ENCODE measurements around the gene NCR2.
"Not testable (repeated sequence)": the region's sequence is repeated elsewhere in the genome, so short reads cannot be mapped to it uniquely, and the experiment has no call there.

The NCR2 gene

GRCh38 chr6:41335296-41335695 is at the start of gene NCR2:
TSS of gene NCR2 (plus strand) at chr6:41335608. CDS start at chr6:41335877, 269 bp downstream.
- no peak for DNase-seq

- DNase-seq, result peak; percentile 15
These were observed 48.7 kb upstream of the NCR2 start, which contains the start of gene TREM1 for GRCh38 chr6:41286544-41287346. TSS of gene TREM1 (minus strand) at chr6:41286682. CDS start at chr6:41286655, 27 bp downstream.

- no peak for DNase-seq
These were observed 47.2 kb upstream of the NCR2 start for GRCh38 chr6:41288030-41288753.

- no peak for DNase-seq
These were observed 46.7 kb upstream of the NCR2 start for GRCh38 chr6:41288754-41289129.

GRCh38 chr6:41289815-41290214 is 45.6 kb upstream of the NCR2 start:
- no peak for DNase-seq

- DNase-seq, result no peak
These were observed 43.7 kb upstream of the NCR2 start for GRCh38 chr6:41291717-41292116.

- no peak for DNase-seq
These were observed 41.1 kb upstream of the NCR2 start for GRCh38 chr6:41294214-41294872.

- not testable (repeated sequence) for DNase-seq
These were observed 38.2 kb upstream of the NCR2 start for GRCh38 chr6:41297248-41297647.

GRCh38 chr6:41298785-41299502 is 36.5 kb upstream of the NCR2 start:
- no peak for DNase-seq

GRCh38 chr6:41302638-41303037 is 32.8 kb upstream of the NCR2 start:
- no peak for DNase-seq

GRCh38 chr6:41306187-41306854 is 29.1 kb upstream of the NCR2 start:
- no peak for DNase-seq

- no peak for DNase-seq
These were observed 20.2 kb upstream of the NCR2 start for GRCh38 chr6:41315203-41315602.

- DNase-seq, result no peak
These were observed 19.3 kb upstream of the NCR2 start for GRCh38 chr6:41315943-41316620.

GRCh38 chr6:41318261-41318653 is 17.2 kb upstream of the NCR2 start:
- DNase-seq, result no peak

- peak; percentile 34 for DNase-seq
These were observed 16.5 kb upstream of the NCR2 start for GRCh38 chr6:41318654-41319565.

GRCh38 chr6:41321183-41321582 is 14.2 kb upstream of the NCR2 start:
- no peak for DNase-seq

GRCh38 chr6:41325446-41326066 is 9.9 kb upstream of the NCR2 start:
- DNase-seq, result no peak

- no peak for DNase-seq
These were observed 9.3 kb upstream of the NCR2 start for GRCh38 chr6:41326092-41326491.

GRCh38 chr6:41327177-41327576 is 8.2 kb upstream of the NCR2 start:
- DNase-seq, result no peak
